GM23338 (cell line): ENCODE measurements around the gene RRP8.
A peak's percentile ranks its signal among the peaks of the same experiment; 100 is the strongest.

ENCODE experiments used
- CREB1 ChIP-seq: fragments of 250-450 bp; sonication (Bioruptor Pico); IDR thresholded peaks from 2 replicates; pipeline ENCODE4 v1.5.0; 2020; ENCODE audit warnings: low read depth, mild to moderate bottlenecking, moderate library complexity
- CTCF ChIP-seq, 2 experiments: fragments of 200-600 bp in 1 of 2; sonication (generic) in 1 of 2; conservative IDR thresholded peaks; 2 replicates each; pipeline versions ENCODE4 v1.5.1 to v1.6.1; 2016 to 2017; ENCODE audit warnings: antibody characterized with exemption in 2 of 2, low read depth in 2 of 2, mild to moderate bottlenecking in 2 of 2, moderate library complexity in 1 of 2
- EZH2 ChIP-seq: fragments of 200-600 bp; sonication (generic); IDR thresholded peaks from one replicate; pipeline ENCODE4 v1.8.0; 2017; ENCODE audit warnings: antibody characterized with exemption, mild to moderate bottlenecking, low read depth; ENCODE audit not compliant: unreplicated experiment
- EZH2phosphoT487 ChIP-seq: fragments of 200-600 bp; sonication (generic); IDR thresholded peaks from one replicate; pipeline ENCODE4 v1.8.1; 2018; ENCODE audit warnings: antibody characterized with exemption; ENCODE audit not compliant: unreplicated experiment
- JUNB ChIP-seq: IDR thresholded peaks from one replicate; pipeline ENCODE4 v1.6.1; 2016; ENCODE audit warnings: antibody characterized with exemption; ENCODE audit not compliant: unreplicated experiment
- POLR2AphosphoS5 ChIP-seq: IDR thresholded peaks from 2 replicates; pipeline ENCODE4 v1.6.1; 2016; ENCODE audit warnings: antibody characterized with exemption, low read depth
- REST ChIP-seq: IDR thresholded peaks from one replicate; pipeline ENCODE4 v1.6.1; 2018; ENCODE audit warnings: antibody characterized with exemption; ENCODE audit not compliant: unreplicated experiment
- STAT1 ChIP-seq: IDR thresholded peaks from one replicate; pipeline ENCODE4 v1.6.1; 2016; ENCODE audit warnings: antibody characterized with exemption; ENCODE audit not compliant: unreplicated experiment
- ZNF114 ChIP-seq: fragments of 250-450 bp; sonication (Bioruptor Pico); IDR thresholded peaks from 2 replicates; pipeline ENCODE4 v1.5.0; 2020; ENCODE audit warnings: mild to moderate bottlenecking, moderate library complexity
- ZNF331 ChIP-seq: fragments of 250-450 bp; sonication (Bioruptor Pico); IDR thresholded peaks from 2 replicates; pipeline ENCODE4 v1.5.0; 2020; ENCODE audit warnings: low read depth, mild to moderate bottlenecking, moderate library complexity
- ZNF462 ChIP-seq: fragments of 250-450 bp; sonication (Bioruptor Pico); IDR thresholded peaks from 2 replicates; pipeline ENCODE4 v1.5.0; 2020; ENCODE audit warnings: mild to moderate bottlenecking, moderate library complexity

GRCh38 chr11:6609502-6610015 lies 6.1 kb upstream of the RRP8 start:
- TF ChIP-seq CTCF (conservative IDR thresholded peaks at IDR 0.05; ENCODE audit: low read depth in 2 of 2) (no peak), CREB1 (CRISPR knock-in tag) (no peak), EZH2 (no peak), ZNF462 (CRISPR knock-in tag) (no peak), EZH2phosphoT487 (no peak), POLR2AphosphoS5 (peak; percentile 21; the same call in 1 of the 2 replicates), JUNB (no peak), REST (no peak), ZNF331 (CRISPR knock-in tag) (no peak), STAT1 (no peak), ZNF114 (no peak)
